HG03175 (cell line): ENCODE data around the gene CRB1.
"Not testable (repeated sequence)": the region's sequence is repeated elsewhere in the genome, so short reads cannot be mapped to it uniquely, and the experiment has no call there.

Experiments
- ATAC-seq: cut with Tn5 transposase; IDR thresholded peaks from one replicate; pipeline ENCODE4 v1.9.1; 2021; ENCODE audit warnings: mild to moderate bottlenecking, moderate library complexity; ENCODE audit not compliant: unreplicated experiment

CRB1 gene

DNA sequence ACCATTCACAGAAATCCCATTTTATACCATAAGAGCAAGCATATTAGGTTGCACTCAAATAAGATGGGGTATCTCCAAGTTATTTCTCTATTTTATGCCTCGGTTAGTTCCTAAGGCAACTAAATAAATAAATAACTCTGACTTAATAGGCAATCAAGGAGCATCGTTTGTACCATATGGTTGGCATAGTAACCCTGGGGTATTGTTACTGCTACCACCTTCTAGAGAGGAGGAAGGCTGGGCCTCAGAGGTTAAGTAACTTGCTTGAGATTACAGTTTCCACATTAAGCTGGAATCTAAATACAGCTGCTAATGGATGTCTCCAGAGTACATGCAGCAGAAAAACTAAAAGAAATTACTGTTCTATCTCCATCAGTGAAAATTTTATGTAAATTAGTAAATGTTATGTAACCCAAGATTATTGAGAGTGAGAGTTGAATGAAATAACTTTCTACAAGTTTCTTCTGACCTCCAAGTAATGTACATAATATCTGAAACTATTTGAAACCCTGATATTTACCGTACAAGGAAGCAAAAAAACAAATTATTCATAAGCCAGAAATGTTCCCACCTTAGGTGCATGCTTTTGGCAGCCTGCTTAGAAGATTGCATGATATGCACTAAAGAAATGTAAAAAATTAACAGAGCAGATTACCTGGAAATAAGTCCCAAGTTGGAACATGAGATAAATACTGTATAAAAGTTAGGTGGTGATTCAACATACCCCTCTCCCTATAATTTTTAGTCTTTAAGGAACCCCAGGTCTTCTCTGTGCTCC is 127.0 kb downstream of the CRB1 start:
- no peak for ATAC-seq

DNA sequence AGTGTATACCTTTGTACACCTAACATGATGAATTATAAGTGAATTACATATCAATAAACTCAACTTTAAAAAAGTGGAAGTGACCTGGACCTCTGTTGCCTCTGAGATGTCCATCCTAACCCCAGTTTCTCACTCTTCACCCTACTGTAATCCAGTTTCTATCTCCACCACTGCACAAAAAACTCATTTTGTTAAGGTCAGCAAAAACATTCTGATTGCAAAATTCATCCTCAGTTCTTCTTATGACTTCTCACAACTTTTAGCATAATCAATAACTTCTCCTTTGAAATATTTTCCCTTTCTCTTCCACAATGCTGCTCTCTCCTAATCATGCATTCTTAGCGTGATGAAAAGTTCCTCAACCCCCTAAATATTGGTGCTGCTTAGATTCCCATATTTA is 129.8 kb downstream of the CRB1 start:
- no peak for ATAC-seq

DNA sequence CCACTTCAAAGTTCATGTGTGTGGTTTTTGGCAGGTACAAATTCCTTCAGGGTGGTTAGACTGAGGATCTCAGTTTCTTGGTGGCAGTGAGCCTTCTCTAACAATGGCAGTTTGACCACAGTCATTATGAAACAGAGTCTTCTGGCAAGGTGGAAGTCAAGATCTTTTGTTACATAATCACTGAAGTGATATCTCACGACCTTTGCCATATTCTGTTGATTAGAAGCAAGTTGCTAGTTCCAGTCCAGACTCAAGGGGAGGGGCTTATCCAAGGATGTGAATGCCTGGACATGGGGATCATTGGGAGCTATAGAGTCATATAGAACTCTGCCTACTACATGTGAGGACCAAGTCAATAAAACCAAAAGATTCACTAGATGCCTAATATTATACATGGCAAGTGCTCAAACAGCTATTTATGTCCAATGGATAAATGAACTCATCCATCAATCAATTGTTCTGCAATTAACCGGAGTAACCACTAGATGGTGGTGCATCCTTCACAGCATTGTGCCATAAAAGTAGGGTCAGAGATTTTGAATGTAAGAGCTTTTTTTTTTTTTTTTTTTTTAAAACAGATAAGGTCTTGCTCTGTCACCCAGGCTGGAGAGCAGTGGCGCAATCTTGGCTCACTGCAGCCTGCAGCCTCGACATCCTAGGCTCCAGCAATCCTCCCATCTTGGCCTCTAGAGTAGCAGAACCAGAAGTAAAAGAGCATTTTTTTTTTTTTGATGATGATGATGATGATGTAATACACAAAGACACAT is 131.9 kb downstream of the CRB1 start:
- peak; percentile 85 for ATAC-seq

GRCh38 chr1:197400522-197400902 is 132.5 kb downstream of the CRB1 start:
- ATAC-seq, result no peak

GRCh38 chr1:197402189-197402588 is 134.1 kb downstream of the CRB1 start:
- no peak for ATAC-seq

DNA sequence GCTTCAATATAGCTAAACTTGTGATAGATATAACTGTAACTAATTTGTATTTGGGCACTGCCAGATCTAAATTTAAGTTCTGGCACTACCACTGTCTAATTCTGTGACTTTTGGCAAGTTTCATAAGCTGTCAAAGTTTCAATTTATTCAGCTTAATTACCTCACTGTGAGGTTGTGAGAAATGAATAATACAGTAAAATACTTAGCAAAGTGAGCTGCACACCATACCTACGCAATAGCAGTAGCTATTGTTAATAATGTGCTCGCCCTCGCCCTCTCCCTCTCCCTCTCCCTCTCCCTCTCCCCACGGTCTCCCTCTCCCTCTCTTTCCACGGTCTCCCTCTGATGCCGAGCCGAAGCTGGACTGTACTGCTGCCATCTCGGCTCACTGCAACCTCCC is 136.7 kb downstream of the CRB1 start:
- not testable (repeated sequence) for ATAC-seq

DNA sequence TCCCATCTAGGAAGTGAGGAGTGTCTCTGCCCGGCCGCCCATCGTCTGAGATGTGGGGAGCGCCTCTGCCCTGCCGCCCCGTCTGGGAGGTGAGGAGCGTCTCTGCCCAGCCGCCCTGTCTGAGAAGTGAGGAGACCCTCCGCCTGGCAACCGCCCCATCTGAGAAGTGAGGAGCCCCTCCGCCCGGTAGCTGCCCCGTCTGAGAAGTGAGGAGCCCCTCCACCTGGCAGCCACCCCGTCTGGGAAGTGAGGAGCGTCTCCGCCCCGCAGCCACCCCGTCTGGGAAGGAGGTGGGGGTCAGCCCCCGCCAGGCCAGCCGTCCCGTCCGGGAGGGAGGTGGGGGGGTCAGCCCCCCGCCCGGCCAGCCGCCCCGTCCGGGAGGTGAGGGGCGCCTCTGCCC is 137.6 kb downstream of the CRB1 start:
- not testable (repeated sequence) for ATAC-seq

DNA sequence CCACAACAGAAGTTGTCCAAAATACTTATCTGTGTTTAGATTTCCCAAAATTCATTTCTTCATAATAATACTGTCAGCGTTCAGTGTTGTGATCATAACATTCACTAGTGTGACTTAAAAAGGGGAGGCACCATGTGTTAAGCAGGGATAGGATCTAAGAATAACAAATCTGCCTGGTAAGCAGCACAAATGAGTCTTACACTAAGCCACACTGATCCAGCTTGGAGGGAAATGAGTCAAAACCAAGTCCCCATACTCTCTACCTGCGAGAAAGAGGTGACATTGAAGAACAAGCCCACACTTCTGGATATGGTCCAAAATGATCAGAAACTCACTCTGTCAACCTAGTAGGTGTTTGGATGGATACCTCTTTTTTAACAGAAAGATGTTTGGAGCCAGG is 145.5 kb downstream of the CRB1 start:
- ATAC-seq, result no peak

DNA sequence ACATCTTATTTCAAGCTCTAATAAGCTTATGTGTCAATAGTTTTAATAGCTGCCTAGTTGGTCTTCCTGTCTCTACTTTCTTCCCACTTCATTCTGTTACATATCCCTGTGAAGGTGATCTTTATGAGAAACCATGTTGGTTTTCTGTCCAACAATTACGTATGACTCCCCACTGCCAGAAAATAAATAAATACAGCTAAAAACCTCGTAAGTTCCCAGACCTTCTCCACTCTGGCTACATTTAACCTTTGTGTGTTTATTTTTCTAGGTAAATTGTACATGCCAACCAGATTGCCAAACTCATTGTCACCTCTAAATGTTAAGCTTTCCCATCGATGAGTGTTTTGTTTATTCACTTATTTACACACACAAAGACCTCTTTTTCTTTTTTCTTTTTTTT is 147.2 kb downstream of the CRB1 start:
- no peak for ATAC-seq

DNA sequence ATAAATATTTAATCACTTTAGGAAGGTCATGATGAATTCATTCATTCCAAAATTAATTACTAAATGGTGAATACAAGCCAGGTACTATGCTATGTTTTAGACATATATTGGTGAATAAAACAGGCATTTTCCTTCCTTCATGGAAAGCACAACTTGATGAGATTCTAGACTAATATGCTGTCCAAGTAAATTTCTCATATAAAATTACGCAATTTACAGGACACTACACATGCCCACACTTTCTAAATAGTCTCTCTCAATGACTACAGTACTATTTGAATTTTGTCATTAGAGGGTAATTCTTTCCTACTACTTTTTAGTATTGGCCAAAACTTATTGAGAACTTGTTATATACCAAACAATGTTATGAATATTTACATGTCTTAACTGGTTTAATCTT is 150.6 kb downstream of the CRB1 start:
- no peak for ATAC-seq

- ATAC-seq, result no peak
These were observed 154.9 kb downstream of the CRB1 start for GRCh38 chr1:197422993-197423392.

DNA sequence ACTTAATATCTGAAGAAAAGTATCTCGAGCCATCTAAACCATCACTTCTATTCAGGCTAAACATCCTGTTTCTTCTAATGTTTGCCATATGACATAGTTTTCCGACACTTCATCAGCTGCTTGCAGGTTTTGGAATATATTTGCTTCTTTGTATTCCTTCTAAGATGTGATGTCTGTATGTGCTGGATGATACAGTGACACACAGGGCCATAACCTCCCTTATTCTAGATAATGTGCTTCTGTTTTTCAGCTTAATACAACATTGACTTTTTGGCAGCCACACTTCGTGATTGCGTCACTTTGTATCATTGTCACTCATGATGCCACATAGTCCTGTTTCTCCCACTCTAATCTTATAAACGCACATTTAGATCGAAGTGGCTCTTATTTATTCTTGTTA is 156.3 kb downstream of the CRB1 start:
- no peak for ATAC-seq

DNA sequence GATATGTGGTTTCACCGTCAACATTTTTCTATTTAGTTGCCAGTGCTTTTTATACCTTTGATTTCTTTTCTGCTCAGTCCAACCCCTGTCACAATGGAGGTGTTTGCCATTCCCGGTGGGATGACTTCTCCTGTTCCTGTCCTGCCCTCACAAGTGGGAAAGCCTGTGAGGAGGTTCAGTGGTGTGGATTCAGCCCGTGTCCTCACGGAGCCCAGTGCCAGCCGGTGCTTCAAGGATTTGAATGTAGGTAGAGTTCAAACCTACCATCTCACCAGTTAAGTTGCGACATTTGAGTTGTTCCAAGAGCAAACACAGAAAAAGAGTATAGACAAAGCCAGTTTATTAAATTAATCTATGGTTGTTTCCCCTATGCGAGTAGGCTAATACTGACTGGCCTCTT is 161.3 kb downstream of the CRB1 start:
- ATAC-seq, result no peak

DNA sequence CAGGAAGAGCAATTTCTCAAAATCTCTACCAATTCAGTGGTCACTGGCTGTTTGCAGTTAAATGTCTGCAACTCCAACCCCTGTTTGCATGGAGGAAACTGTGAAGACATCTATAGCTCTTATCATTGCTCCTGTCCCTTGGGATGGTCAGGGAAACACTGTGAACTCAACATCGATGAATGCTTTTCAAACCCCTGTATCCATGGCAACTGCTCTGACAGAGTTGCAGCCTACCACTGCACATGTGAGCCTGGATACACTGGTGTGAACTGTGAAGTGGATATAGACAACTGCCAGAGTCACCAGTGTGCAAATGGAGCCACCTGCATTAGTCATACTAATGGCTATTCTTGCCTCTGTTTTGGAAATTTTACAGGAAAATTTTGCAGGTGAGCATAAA is 167.2 kb downstream of the CRB1 start:
- ATAC-seq, result no peak

DNA sequence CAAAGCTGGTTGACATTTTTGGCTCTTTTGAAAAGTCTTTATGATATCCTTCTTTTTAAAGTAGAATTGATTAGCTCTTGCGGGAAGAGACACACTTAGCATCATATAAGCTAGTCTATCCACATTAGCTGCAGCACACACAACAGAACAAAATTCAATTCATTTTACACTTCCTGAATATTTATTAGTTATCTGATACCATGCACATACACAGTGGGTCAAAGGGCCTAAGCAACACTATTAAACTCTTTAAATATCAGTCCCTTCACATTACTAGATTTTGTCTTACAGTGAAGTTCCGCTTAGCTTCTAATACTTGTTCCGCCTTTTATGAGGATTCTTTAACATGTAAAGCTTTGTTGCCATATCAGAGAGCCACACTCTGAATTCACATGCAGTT is 169.5 kb downstream of the CRB1 start:
- no peak for ATAC-seq

DNA sequence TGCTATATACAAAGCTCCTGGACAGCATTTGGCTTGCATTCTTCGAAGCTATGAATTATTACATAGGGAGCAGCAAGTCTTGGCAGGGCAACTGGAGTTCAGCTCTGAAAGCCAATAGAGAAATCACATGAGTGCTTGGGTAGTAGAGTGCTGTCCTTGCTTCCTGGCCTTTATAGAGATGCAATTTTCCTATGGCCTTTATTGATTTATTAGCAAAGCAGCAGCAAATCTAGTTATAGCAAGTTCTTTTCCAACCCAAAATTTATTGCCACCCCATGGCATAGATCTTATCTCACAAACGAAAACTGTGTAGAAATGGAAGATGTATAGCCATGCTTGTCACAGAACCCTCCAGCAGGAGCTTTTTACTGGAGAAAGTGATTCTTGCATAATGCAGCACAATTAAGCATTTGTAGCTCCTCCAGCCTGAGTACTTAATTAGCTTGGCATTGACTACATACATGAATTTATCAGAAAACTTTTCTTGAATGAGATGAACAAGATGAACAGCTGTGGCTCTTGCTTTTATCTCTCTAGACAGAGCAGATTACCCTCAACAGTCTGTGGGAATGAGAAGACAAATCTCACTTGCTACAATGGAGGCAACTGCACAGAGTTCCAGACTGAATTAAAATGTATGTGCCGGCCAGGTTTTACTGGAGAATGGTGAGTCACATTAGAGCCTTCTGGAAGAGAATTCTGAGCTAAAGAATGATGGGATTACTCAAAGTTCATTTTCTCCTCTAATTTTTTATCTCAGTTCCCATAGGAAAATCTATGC is 170.1 kb downstream of the CRB1 start:
- ATAC-seq, result no peak

- ATAC-seq, result no peak
These were observed 171.7 kb downstream of the CRB1 start for GRCh38 chr1:197439708-197440280.

DNA sequence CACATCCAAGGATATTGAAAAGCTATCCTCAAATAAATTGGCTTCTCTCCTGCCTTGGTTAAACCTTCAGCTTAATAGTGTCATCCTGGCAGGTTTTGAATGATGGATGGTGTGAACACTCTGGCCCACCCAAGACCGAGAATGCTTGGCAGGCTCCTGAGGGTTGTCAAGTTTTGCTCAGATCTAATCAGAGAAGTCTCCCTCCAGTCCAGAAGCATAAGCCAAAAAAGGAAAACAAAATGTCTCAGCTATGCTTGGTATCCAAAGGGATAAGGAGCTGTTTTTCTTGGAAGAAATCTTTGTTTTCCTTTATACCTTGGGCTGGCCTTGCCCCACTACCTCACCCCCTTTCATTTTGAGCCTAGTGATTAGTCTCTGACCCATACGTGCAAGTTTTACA is 172.7 kb downstream of the CRB1 start:
- no peak for ATAC-seq

- no peak for ATAC-seq
These were observed 174.0 kb downstream of the CRB1 start for GRCh38 chr1:197441999-197442414.

GRCh38 chr1:197444755-197445154 is 176.7 kb downstream of the CRB1 start:
- no peak for ATAC-seq

GRCh38 chr1:197448121-197448779 is 180.2 kb downstream of the CRB1 start:
- ATAC-seq, result no peak
